ENCODE results near the gene PHACTR1.

PHACTR1 gene

GRCh38 chr6:13281686-13282085 is 565.1 kb downstream of the PHACTR1 start:
- DNase-seq = no peak
- no peak for TF ChIP-seq GATA1 (IDR thresholded peaks at IDR 0.05; ENCODE audit: low read depth, low read length)
- TF ChIP-seq POLR2A (IDR thresholded peaks at IDR 0.05; ENCODE audit: low read length) = no peak

DNA sequence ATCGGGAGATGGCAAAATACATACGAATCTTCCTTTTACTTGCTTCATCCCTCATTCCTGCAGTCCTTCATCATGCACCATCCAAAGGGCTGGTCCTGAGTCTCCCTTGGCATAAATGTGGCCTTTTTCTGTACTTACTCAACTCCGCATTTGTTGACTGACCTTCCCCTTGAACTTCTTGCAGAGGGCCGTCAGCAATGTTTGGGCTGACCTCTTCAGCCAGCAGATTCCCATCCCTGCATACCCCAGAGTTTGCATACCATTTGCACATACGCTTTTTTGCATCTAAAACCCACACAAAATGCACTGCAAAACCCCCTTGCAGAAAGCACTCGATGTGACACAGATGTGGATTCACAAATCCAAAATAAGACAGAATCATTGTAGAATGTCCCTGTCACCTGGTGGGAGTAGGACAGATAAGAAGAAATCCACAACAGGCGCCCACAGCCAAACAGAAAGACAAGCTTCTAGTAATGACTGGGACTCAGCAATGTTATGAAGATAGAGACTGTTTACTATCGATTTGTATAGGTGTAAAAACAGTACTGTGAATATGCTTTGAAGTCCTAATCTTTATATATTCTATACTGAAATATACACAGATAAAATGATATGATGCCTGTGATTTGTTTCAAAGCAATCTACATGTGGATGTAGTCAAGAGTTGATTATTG is 566.0 kb downstream of the PHACTR1 start:
- no peak for DNase-seq
- no peak for TF ChIP-seq GATA1 (IDR thresholded peaks at IDR 0.05; ENCODE audit: low read depth, low read length)
- no peak for TF ChIP-seq POLR2A (IDR thresholded peaks at IDR 0.05; ENCODE audit: low read length)

GRCh38 chr6:13283331-13283730 is 566.8 kb downstream of the PHACTR1 start:
- no peak for DNase-seq
- no peak for TF ChIP-seq GATA1 (IDR thresholded peaks at IDR 0.05; ENCODE audit: low read depth, low read length)
- TF ChIP-seq POLR2A (IDR thresholded peaks at IDR 0.05; ENCODE audit: low read length) = no peak

- no peak for DNase-seq
- TF ChIP-seq POLR2A (IDR thresholded peaks at IDR 0.05; ENCODE audit: low read length) = no peak
- TF ChIP-seq GATA1 (IDR thresholded peaks at IDR 0.05; ENCODE audit: low read depth, low read length) = no peak
These were observed 568.1 kb downstream of the PHACTR1 start for GRCh38 chr6:13284646-13285045.

DNA sequence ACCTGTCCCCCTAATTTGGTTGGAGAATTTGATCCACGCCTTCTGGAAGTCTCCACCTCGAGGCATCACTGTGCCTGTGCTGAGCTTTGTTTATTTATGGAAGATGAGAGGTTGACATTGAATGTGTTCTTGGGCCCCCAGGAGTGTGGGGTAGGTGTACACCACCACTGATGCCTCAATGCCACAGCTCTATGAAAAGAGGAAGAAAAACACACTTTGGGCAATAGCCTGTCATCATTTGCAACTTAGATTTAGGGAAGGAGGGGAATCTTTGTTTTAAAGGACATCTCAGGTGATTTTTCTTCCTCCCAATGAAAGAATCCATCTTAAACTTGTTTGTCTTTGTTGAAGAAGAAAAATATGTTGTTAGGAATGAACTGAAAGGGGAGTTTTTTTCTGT is 569.1 kb downstream of the PHACTR1 start:
- no peak for TF ChIP-seq POLR2A (IDR thresholded peaks at IDR 0.05; ENCODE audit: low read length)

GRCh38 chr6:13286181-13286580 is 569.6 kb downstream of the PHACTR1 start:
- no peak for DNase-seq
- TF ChIP-seq GATA1 (IDR thresholded peaks at IDR 0.05; ENCODE audit: low read depth, low read length) (no peak), POLR2A (IDR thresholded peaks at IDR 0.05; ENCODE audit: low read length) (no peak)

More for the DNA sequence above, 569.1 kb downstream of the PHACTR1 start:
- no peak for DNase-seq

GRCh38 chr6:13287104-13287503 is 570.5 kb downstream of the PHACTR1 start:
- peak in 1 of 2 experiments; percentile 5 for DNase-seq
- TF ChIP-seq POLR2A (IDR thresholded peaks at IDR 0.05; ENCODE audit: low read length) = no peak
- TF ChIP-seq GATA1 (IDR thresholded peaks at IDR 0.05; ENCODE audit: low read depth, low read length) = no peak

- DNase-seq = no peak
- TF ChIP-seq POLR2A (IDR thresholded peaks at IDR 0.05; ENCODE audit: low read length) (no peak), GATA1 (IDR thresholded peaks at IDR 0.05; ENCODE audit: low read depth, low read length) (no peak)
These were observed 571.9 kb downstream of the PHACTR1 start for GRCh38 chr6:13288481-13288880.

- TF ChIP-seq POLR2A (IDR thresholded peaks at IDR 0.05; ENCODE audit: low read length) (no peak), GATA1 (IDR thresholded peaks at IDR 0.05; ENCODE audit: low read depth, low read length) (no peak)
These were observed 572.4 kb downstream of the PHACTR1 start for GRCh38 chr6:13288969-13289391.

GRCh38 chr6:13289789-13290318 is 573.3 kb downstream of the PHACTR1 start:
- no peak for TF ChIP-seq POLR2A (IDR thresholded peaks at IDR 0.05; ENCODE audit: low read length)
- no peak for TF ChIP-seq GATA1 (IDR thresholded peaks at IDR 0.05; ENCODE audit: low read depth, low read length)

More at GRCh38 chr6:13288969-13289391, 572.4 kb downstream of the PHACTR1 start:
- DNase-seq = no peak

GRCh38 chr6:13290335-13290734 is 573.8 kb downstream of the PHACTR1 start:
- DNase-seq = no peak
- TF ChIP-seq POLR2A (IDR thresholded peaks at IDR 0.05; ENCODE audit: low read length) (no peak), GATA1 (IDR thresholded peaks at IDR 0.05; ENCODE audit: low read depth, low read length) (no peak)

More at GRCh38 chr6:13289789-13290318, 573.3 kb downstream of the PHACTR1 start:
- DNase-seq = no peak

DNA sequence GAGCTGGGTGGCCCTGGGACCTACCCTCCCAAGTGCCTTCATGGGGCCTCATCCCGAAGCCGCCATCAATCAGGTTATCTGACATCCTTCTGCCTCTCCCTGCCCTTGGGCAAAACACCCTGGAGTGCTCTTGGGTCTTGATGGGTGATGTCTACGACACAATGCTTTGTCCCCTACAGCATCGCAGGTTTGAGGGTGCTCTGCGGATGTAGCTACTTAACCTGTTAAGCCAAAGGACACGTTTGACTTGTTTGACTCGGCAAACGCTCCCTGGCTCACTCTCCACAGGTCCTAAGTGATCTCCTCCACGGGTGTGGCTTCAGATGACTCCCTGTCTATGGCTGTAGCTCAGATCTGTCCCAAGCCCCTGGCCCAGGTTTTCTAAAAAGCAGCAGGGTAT is 576.2 kb downstream of the PHACTR1 start:
- TF ChIP-seq GATA1 (IDR thresholded peaks at IDR 0.05; ENCODE audit: low read depth, low read length) (no peak), POLR2A (IDR thresholded peaks at IDR 0.05; ENCODE audit: low read length) (no peak)
- no peak for DNase-seq

DNA sequence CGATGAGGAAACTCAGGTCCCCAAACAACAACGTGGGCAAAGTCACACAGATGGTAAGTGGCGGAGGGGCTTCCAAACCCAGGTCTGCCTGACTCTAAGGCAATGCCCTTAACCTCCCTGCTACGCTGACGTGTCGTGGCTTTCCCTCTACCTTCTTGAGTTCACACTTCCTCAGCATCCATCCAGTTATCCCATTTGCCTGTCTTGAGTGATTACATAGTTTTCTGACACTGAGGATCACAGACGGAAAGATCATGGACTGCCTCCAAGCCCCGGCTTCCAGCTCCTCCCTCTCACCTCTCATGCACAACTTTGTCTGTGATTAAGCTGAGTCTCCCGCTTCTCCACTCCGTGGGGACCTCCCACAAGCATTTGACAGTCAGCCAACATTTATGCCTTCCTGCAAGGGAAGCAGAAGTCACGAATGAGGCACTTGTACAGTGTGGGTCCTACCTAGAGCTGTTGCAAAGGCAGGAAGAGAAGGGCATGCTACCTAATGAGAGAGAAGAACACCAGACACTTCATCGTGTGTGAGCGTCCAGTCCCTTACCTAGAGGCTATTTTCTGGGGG is 578.0 kb downstream of the PHACTR1 start:
- TF ChIP-seq POLR2A (IDR thresholded peaks at IDR 0.05; ENCODE audit: low read length) (no peak), GATA1 (IDR thresholded peaks at IDR 0.05; ENCODE audit: low read depth, low read length) (no peak)
- no peak for DNase-seq

GRCh38 chr6:13295576-13295975 is 579.0 kb downstream of the PHACTR1 start:
- TF ChIP-seq POLR2A (IDR thresholded peaks at IDR 0.05; ENCODE audit: low read length) = no peak
- TF ChIP-seq GATA1 (IDR thresholded peaks at IDR 0.05; ENCODE audit: low read depth, low read length) = no peak
- DNase-seq = no peak

DNA sequence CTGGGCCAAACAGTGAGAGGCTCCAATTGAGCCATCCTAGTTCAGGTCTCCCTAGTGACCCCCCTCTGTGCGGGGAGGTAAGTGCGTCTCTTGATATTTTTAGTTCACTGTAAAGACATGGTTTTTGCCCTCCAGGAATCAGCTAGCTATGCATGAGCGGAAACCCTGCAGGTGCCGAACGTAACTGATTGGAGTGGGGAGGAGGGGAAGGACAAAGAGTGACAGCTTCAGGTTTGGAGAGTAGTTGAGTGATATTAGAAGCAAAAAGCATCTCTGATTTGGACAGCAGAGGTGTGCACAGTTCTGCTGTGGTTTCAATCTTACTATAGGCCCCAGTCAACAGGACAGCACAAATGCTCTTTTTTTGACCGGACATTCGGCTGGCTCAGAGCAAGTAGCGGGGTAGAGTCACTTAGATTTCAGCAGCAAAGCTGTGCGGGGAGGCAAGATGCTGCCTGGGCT is 580.0 kb downstream of the PHACTR1 start:
- TF ChIP-seq GATA1 (IDR thresholded peaks at IDR 0.05; ENCODE audit: low read depth, low read length) (no peak), POLR2A (IDR thresholded peaks at IDR 0.05; ENCODE audit: low read length) (no peak)
- DNase-seq = no peak
